ENCODE data around the gene RCAN1.
"Not testable (repeated sequence)": the region's sequence is repeated elsewhere in the genome, so short reads cannot be mapped to it uniquely, and the experiment has no call there.

The RCAN1 gene

DNA sequence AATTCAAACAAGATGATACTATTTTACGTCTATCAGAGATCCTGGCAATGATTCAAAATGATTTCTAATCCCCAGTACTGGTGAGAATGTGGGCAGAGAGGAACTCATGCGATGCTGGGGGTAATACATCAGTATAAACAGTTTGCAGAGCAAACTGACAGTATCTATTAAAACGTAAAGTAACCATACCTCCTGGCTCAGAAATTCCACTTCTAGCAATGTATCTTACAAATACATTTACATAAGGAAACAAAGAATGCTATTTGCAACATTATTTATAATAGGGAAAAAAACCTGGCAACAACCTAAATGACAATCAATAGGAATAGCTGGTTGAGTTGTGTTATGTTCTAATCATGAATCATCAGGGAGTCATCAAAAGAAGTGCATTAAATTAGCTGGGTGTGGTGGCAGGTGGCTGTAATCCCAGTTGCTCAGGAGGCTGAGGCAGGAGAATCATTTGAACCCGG, 15.9 kb downstream of the RCAN1 start:
- no peak for DNase-seq

DNA sequence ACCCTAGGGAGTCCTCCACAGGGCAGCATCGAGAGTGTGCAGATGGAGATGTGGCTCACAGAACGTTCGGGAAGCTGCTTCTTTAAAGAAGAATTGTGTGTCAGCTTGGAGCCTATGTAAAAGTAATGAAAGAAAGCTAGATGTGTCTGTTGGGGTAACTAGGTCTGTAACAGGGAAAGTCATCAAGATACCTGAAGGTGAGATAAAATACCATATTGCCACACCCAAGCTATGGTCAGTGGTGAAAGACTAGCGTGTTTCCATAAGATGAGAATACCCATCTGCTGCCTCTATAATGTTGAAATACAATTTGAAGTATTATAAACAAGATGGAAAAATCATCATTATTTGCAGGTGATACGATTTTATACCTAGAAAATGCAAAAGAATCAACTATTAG, 17.5 kb downstream of the RCAN1 start:
- no peak for DNase-seq

DNA sequence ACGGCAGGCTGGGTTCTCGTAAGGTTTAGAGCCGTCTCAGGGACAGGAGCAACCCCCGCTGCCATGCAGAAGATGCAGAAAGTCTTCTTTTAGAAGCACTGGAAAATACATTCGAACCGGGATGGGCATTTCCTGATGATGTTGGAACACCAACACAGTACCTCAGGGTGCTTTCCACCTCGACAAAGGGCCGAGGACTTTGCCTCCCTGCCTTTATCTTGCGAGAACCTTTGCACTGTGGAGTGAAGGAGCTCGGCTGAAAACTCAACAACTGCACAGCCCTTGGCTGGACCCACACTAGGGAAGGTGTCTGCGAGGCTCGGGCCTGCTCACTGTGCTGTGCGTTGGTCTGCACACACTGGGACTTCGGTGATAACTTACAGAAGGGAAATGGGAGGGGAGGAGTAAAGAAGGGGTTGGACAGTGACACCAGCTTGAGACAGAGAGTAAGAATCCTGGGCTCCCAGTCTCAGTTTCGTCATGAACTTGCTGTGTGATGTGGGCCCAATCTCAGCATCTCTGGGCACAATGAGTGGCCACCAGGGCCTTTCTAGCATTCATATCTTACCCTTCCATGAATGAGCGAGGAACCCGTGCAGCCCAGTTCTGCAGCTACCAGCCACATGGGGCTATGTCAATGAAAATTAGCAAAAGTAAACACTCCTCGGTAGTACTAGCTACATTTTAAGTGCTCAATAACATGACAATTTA, 18.2 kb downstream of the RCAN1 start:
- no peak for DNase-seq

DNA sequence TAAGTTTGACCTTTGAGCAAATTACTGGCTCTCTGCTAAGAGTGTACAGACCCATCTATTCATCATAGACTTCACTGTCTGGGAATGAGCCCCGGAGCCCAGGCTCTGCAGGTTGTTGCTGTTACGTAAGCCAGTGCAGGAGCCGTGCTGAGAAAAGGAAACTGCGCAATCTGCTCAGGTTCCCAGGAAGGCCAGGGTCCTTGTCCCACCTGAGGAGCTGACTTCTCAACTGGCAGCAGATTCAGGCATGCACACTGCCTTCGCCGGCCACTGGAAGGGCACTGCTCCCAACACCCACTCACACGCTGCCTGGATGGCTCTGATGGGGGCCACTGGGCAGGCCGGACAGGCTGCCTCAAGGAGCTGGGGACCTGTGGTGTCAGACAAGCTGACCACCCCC, 19.5 kb downstream of the RCAN1 start:
- no peak for DNase-seq

DNA sequence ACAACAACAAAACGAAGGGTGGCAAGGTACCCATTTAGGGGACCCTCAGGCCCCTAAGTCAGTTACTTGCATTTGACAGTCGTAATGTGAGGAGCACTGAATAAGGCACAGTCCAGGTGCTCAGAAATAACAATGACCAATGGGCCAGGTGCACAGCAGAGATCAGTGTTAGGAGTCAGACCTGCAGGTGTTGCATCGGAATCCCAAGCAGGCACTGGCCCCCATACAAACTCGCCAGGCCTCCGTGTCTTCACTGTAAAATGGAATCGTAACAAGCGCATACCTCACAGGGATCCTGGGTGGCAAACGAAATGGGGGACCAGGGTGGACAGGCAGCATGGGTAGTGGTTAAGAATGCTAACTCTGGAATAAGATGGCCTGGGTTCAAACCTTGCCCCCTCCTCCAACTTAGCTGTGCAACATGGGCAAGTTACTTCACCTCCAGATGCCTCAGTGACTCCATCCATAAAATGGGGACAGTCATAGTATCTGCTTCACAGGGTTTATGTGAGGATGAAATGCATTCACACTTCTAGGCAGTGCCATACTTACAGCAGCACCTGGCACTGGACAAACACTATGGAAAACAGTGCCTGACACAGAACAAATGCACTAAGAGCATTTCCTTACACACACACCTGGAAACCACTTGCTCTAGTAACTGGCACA, 20.2 kb downstream of the RCAN1 start:
- DNase-seq: no peak

DNA sequence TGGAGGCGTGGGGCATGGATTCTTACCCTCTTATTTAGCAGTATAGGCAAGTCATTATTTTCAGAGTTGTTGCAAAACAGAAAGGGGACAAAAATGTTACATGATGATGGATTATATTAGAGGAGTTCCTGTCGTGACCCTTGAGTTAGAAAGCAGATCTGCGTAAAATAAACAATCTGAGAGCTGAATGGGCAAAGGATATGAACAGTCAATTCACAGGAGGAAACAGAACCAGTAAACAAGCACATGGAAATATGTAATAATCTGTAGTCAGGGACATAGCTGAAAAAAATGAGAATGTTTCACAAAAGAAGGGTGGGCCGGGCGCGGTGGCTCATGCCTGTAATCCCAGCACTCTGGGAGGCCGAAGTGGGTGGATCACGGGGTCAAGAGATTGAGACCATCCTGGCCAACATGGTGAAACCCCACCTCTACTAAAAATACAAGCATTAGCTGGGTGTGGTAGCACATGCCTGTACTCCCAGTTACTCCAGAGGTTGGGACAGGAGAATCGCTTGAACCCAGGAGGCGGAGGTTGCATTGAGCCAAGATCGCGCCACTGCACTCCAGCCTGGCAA, 20.9 kb downstream of the RCAN1 start:
- DNase-seq: no peak

DNA sequence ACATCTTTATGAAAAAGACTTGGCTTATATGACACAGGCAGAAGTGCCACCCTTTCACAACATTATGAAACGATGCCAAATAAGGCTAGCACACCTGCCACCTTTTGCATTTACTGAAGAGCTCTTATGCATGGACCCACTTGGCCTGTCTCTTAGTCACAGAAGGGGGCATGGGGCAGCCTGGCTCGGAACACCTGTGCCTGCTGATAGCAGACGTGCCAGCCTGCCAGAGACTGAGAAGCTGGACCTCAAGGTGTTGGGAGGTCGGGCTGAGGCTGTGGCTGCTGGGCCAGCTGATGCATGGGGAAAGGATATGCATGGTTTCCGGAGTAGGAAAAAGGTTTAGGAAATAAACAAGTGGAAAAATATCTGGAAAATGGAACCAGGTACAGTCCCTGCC, 21.5 kb downstream of the RCAN1 start:
- no peak for DNase-seq

DNA sequence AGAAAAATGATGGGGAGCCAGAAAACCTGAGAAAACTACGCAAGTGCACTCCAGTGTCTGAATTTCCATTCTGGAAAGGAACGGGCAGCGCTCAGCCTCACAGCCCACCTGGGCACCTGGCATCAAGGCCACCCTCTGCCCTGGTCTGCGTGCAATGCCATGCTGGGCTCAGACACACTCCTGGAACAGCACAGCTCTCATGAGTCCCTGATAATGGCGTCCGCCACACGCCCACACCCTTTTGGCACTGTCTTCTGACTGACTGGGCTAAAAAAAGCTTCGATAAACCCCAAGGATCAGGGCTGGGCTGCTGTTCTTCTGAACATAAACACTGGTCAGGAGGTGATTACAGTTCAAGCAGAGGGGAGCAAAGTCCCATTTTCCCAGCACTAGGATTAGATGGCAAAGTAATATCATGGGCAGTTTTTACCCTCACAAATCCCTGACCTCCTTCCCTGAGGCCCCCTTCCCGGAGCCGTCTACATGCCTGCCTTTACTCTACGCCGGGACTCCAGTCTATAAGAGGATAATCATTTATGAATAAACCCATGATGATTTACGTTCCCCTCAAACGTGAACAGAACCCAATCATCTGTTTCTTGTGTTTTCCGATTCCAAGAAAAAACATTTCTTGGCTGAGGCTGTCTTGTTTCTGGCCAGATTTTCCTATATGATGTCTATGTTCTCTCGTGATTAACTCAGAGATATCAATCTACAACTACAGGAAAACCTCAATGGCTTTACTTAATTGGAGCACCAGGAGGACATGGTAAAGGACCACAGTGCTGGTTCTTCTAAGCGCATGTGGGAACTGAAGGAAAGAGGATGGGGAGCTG, 22.6 kb downstream of the RCAN1 start:
- no peak for DNase-seq

DNA sequence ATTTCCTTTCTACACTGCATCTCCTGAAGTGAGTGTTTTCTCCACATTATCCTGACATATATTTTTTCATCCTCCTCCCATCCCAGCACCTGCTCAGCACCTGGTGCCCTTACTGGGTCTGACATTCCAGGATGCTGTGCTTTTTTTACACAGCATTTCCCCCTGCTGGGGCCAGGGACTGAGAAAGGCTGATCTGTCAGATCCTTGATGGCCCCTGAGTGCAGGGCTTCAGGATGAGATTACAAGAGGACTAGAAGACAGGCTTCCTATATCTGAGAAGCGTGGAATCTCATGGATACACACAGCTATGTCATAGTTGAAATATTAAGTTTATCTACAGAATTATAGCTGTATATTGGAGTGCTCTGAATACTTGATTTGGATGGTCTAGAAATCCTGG, 24.4 kb downstream of the RCAN1 start:
- no peak for DNase-seq

DNA sequence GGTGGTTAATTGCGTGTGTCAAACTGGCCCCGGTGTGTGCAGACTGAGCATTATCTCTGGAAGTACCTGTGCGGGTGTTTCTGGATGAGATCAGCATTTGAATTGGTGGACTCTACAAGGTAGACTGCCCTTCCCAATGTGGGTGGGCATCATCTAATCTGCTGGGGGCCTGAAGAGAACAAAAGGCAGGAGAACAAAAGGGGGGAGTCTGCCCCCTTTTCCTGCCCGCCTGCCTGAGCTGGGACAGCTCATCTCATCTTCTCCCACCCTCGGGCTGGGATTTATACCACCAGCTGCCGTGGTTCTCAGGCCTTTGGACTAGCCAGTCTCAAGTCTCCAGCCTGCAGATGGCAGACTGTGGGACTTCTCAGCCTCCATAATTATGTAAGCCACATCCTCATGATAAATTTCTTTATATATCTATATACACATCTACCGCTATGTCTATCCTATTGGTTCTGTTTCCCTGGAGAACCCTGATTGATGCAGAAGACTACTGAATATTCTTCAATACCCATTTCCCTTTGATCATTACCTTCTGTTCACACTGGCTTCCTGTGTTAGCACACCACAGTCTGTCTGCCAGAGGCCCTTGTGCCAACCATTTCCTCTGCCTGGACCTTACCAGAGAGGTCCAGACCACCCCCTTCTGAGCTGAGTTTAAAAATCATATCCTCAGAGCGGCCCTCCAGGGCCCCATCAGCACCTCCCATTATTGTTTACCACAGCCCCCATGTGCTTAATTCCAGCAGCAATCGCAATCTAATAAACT, 25.2 kb downstream of the RCAN1 start:
- DNase-seq: no peak

DNA sequence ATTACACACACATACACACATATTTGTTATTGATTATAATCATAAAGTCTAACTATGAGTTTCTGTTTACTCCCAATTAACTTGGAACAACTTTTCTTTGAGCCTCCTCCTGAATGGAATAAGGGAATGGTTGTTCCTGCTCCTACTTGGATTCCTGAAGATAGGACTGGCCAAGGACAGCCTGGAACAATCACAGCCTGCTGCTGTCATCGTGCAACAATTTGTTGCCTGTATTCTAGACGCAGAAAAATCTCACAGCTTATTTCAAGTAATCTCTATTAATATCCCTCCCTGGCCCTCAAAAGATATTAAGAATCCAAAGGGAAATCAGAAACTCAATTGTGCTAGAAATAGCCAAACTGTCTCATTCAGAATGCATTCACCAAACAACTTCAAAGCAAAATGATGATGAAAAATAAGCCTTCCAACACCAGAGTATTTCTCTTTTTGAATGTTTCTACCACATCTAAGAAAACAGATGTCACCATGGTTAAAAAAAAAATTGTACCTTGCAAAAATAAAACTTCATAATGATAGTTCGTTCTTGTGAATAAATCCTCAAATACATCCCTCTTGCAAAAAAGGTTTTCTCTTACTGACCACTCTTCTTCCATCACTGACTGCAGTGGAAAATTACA, 30.9 kb downstream of the RCAN1 start:
- DNase-seq: no peak

DNA sequence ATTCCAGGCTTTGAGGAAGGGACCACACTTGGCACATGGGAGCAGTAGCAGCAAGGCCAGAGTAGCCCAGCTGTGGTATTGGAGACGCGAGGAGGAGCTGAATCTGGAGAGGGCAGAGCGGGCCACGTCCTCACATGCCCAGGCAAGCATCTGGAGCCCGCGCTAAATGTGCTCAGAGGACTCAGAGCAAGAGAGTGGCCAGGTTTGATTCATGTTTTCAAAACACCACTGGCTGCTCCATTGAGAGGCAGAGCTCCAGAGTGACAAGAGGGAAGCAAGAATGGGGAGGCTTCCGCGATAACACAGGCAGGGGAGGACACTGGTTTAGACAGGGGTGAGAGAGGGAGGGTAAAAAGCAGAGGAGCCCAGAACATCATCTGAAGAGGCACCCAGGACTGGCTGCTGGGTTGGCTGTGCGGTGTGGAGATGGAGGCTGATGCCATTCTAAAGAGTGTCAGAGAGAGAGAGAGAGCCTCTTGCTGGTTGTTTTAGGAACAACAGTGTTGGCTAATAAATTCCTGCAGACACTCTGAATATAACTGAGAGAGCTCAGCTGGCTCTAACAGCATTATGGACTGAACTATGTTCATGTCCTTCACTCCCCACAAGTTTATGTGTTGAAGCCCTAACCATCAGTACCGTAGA, 32.3 kb downstream of the RCAN1 start:
- peak; percentile 38 for DNase-seq

DNA sequence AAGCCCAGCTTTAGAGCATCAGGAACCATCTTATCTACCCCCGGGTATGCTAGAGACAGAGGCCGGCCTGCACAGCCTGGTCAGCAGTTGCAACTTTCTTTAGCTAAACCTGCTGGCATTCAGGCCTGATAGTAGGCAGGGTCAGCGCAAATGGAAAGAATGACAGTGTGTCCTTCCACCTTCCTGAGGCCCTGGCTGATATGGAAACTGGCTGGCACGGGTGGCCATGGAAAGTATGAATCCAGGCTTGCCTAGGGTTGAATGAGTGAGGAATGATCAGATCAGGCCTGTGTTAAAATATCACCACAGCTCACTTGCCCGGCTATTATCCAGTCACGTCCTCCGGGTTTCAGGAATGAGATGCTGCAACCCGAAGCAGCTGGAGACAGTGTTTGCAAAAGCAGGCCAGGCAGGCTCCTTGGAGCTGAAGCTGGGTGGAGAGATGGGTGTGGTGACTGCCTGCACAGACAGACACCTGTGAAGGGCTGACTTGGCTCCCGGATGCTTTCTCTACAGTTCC, 34.7 kb downstream of the RCAN1 start:
- no peak for DNase-seq

DNA sequence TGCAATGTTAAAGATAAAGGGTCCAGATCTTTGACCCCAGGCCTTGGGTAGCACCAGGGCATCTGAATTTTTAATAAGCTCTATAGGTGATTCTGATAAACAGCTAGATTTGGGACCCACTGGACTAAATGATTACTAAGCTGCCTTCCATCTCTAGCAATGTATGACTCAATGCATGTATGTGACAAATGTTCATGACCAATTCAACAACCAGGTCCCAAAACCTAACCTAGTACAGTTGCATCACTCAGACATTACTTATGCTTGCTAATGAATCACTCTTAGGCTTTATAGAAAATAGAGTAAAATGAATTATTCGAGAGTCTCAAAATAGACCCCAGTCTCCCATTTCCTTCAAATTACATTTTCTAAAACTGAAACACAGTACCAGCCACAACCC, 35.5 kb downstream of the RCAN1 start:
- no peak for DNase-seq

DNA sequence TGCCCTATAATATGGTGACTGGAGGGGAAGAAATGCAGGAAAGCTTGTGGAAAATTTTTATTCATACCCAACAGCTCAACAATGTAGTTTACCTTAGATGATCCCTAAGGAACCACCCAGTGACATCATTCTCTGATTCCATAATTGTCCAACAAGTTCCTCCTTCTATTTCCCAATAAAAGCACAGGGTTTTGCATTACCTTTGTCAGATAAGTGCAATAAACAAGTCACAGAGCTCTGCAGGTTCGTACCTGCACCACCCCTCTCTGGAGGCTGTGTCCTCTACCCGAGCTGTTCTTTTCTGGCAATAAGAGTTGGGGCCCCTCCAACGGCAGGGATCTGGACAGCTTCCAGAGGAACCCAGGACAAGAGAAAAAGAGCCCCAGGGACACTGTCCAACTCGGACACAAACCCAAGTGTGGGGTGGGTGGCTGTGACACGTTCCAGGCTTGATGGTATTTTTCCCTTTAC, 38.8 kb downstream of the RCAN1 start:
- DNase-seq: no peak

DNA sequence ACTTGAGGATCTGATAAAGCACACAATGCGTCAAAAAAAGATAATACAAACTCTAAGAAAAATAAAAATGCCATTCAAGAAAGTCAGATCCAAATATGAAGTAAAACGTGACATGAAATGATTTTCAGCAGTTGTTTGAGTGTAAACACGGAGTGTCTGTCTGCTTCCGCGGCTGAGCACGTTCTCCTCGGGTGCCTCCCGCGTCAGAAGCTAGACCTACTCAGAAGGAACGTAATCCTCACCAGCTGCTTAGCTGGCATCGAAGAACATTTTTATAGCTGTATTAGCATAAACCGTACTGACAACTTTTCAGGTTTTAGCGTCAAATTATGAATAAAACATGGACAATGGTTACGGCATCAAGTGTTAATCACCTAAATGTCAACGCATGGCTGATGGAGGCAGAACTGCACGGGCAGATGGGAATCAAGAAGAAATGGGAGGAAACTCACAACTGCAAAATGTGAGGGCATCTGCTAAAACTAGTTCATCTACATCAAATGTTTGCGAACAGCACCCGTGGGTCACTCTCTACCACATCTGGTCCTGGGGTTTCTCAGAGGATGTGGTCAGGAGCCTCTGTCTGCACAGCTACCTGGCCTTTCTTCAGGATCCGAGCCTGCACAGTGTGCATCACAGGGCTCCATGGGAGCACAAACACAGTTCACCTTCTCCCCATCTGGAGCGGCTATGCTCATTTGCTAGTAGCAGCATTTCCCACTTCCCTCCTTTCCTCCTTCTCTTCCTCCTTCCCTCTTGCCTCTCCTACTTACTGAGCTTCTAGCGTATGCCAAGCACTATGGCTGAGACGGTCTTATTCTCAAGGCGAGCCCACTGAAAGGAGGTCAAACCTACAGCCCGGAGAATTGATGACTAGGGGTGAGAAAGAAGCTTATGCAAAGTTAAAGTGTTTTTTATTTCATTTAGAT, 40.0 kb downstream of the RCAN1 start:
- DNase-seq: no peak

DNA sequence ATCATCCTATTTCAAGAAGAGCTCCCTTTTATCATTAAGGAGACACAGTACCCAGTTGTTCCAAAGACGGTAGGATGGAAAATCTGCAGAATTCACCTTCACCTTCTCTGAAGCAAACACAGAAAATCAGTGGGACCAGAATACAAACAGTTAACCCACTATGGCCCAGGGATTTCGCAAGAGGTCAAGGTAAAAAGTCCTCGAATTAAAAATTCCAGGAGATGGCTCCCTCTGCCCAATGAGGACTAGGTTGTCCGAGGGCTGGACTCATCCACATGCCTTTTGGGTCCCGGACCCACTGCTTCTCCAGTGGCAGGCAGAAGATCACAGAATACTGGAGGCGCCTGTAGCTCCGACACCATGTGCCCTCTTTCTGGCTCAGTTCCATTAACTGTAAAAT, 42.9 kb downstream of the RCAN1 start:
- no peak for DNase-seq

DNA sequence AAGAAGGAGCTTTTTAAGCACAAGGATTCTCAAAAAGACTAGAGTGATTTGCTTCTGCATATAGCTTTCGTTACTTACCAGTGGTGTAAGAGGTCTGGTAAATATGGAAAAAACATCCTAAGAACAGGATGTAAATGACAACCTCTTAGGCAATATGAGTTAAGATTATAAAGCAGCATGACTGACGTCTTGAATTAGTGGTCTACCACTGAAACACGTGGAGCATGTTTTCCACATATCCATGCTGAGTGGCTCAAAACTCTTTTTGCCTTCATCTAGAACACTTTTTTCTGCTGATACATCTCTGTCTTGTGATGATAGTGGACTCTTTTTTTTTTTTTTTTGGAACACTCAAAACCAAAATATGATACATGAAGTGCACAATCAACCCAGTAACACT, 44.6 kb downstream of the RCAN1 start:
- DNase-seq: no peak

DNA sequence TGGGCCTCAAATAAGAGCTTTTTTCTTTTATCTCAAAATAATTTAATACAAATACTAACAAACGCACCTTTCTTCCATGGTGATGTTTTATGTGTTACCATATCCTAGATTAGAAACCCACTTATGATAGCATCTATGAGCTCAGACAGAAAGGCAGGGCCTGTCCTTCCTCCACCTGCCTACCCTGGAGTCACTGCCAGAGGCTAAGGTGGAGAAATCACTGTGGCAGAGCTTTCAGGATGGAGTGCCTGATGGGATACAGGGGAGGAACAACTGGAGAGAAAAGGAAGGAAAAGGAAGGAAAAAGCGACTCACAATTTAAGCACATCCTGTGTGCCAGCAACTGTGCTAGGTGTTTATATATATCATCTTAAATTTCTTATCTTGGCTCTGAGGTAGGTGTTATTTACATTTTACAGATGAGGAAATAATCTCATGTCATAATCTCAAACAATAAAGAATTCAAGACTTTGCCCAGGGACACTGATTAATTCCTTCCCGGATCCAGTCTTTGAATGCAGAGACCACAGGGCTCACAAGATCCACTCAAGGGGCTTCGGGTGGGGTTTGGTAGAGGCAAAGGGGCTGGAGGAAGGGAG, 45.4 kb downstream of the RCAN1 start:
- no peak for DNase-seq

DNA sequence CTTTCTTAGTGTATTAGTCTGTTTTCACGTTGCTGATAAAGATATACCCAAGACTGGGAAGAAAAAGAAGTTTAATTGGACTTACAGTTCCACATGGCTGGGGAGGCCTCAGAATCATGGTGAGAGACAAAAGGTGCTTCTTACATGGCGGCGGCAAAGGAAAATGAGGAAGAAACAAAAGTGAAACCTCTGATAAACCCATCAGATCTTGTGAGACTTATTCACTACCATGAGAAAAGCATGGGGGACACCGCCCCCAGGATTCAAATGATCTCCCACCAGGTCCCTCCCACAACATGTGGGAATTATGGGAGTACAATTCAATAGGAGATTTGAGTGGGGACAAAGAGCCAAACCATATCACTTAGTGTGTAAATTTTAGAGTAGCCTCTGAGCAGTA, 46.1 kb downstream of the RCAN1 start:
- DNase-seq: not testable (repeated sequence)

Measured in eye (tissue), 1 donor.